Fibroblast of skin of left quadriceps (primary cell): ENCODE results near the gene SMCO2.
A peak's percentile ranks its signal among the peaks of the same experiment; 100 is the strongest.

ENCODE experiments used
- DNase-seq, 2 experiments: peaks; one replicate each; pipeline ENCODE4 v3.0.0-alpha.2; 2013; ENCODE audit warnings: low read depth in 2 of 2

The SMCO2 gene

GRCh38 chr12:27499377-27499776 lies 52.8 kb downstream of the SMCO2 start:
- DNase-seq, result no peak

- no peak for DNase-seq
These were observed 54.0 kb downstream of the SMCO2 start for GRCh38 chr12:27500546-27500945.

- DNase-seq, result no peak
These were observed 55.5 kb downstream of the SMCO2 start for GRCh38 chr12:27502021-27502435.

- DNase-seq, result no peak
These were observed 58.0 kb downstream of the SMCO2 start for GRCh38 chr12:27504507-27504906.

- DNase-seq, result peak; percentile 90 to 92
These were observed 58.6 kb downstream of the SMCO2 start for GRCh38 chr12:27505109-27505508.

GRCh38 chr12:27505761-27506160 lies 59.2 kb downstream of the SMCO2 start:
- DNase-seq, result no peak

GRCh38 chr12:27506645-27507189 lies 60.2 kb downstream of the SMCO2 start:
- DNase-seq, result no peak

GRCh38 chr12:27508736-27509431 lies 62.3 kb downstream of the SMCO2 start:
- no peak for DNase-seq

- DNase-seq, result peak in 1 of 2 experiments; percentile 26
These were observed 64.6 kb downstream of the SMCO2 start for GRCh38 chr12:27511031-27511722.

GRCh38 chr12:27511723-27512045 lies 65.1 kb downstream of the SMCO2 start:
- no peak for DNase-seq

- no peak for DNase-seq
These were observed 66.8 kb downstream of the SMCO2 start for GRCh38 chr12:27513155-27513824.

GRCh38 chr12:27515671-27516070 lies 69.1 kb downstream of the SMCO2 start:
- no peak for DNase-seq

- no peak for DNase-seq
These were observed 70.1 kb downstream of the SMCO2 start for GRCh38 chr12:27516625-27517024.

- DNase-seq, result no peak
These were observed 71.0 kb downstream of the SMCO2 start for GRCh38 chr12:27517546-27517945.

GRCh38 chr12:27517961-27518665 lies 71.6 kb downstream of the SMCO2 start:
- no peak for DNase-seq

GRCh38 chr12:27521066-27521465 lies 74.5 kb downstream of the SMCO2 start:
- DNase-seq, result no peak

GRCh38 chr12:27521981-27522380 lies 75.4 kb downstream of the SMCO2 start:
- DNase-seq, result no peak

- DNase-seq, result no peak
These were observed 76.7 kb downstream of the SMCO2 start for GRCh38 chr12:27523305-27523641.

GRCh38 chr12:27523642-27524493 lies 77.3 kb downstream of the SMCO2 start, which contains the start of gene PPFIBP1:
Gene PPFIBP1, plus strand, starts transcription at chr12:27524206. Its CDS starts 109,191 bp downstream, at chr12:27633397.
- DNase-seq, result peak; percentile 96

GRCh38 chr12:27524494-27524835 lies 77.9 kb downstream of the SMCO2 start:
- no peak for DNase-seq
